Tibial nerve (tissue), 4 donors: ENCODE data around the gene SLC4A11. TPM values are rescaled to one million over a fixed set of nuclear protein-coding genes. Genes with fewer than 3 reads are reported as not detected.

Experiments used
- DNase-seq, 2 donors: peaks; one replicate each; pipeline ENCODE4 v3.0.0-alpha.2; 2019; ENCODE audit warnings: low spot score in 2 of 2
- H3K27ac ChIP-seq, 4 donors: fragments of 200-600 bp; sonication (generic) in 3 of 4; one replicate each; pipeline ENCODE4 v1.5.1; 2017 to 2019; ENCODE audit warnings: mild to moderate bottlenecking in 1 of 4
- H3K27me3 ChIP-seq, 2 donors: fragments of 200-600 bp; sonication (generic) in 1 of 2; one replicate each; pipeline versions ENCODE4 v1.5.1 to v1.6.0; 2017 to 2019
- H3K36me3 ChIP-seq, 3 donors: fragments of 200-600 bp; sonication (generic); one replicate each; pipeline ENCODE4 v1.5.1; 2018 to 2019
- H3K4me1 ChIP-seq, 4 donors: fragments of 200-600 bp; sonication (generic) in 3 of 4; one replicate each; pipeline ENCODE4 v1.5.1; 2017 to 2019
- H3K4me3 ChIP-seq, 4 donors: fragments of 200-600 bp; sonication (generic) in 3 of 4; one replicate each; pipeline ENCODE4 v1.5.1; 2017 to 2019; ENCODE audit warnings: mild to moderate bottlenecking in 1 of 4, moderate library complexity in 1 of 4
- H3K9me3 ChIP-seq, 4 donors: fragments of 200-600 bp; sonication (generic) in 3 of 4; one replicate each; pipeline ENCODE4 v1.5.1; 2017 to 2019
- EP300 ChIP-seq, 2 donors: sonication (generic); formaldehyde crosslinking; IDR thresholded peaks; one replicate each; pipeline ENCODE4 v1.6.1; 2017; ENCODE audit warnings: antibody characterized with exemption in 2 of 2, mild to moderate bottlenecking in 1 of 2
- POLR2A ChIP-seq, 2 donors: fragments of 450-650 bp; IDR thresholded peaks; one replicate each; pipeline ENCODE4 v1.6.1; 2017; ENCODE audit warnings: antibody characterized with exemption in 2 of 2, mild to moderate bottlenecking in 2 of 2, moderate library complexity in 2 of 2
- WGBS, 2 donors: methylation state at CpG; one replicate each; pipeline ENCODE4 v1.1.5; 2018; 5-methylcytosine and 5-hydroxymethylcytosine counted together
- total RNA-seq, 4 donors: library from RNA; depleted of rRNA; stranded (reverse); fragments of >200 nt; gene quantifications; one replicate each; pipeline ENCODE4 v1.1.0, GENCODE V29; 2016
- TF ChIP-seq, protein P1 (sequence below), 5 experiments: fragments of 200-600 bp in 3 of 5; fragments of 450-650 bp in 2 of 5; sonication (generic) in 3 of 5; IDR thresholded peaks; one replicate each; pipeline ENCODE4 v1.5.1; 2016 to 2019; ENCODE audit warnings: antibody characterized with exemption in 5 of 5, mild to moderate bottlenecking in 3 of 5, moderate library complexity in 2 of 5

Gene SLC4A11
- total RNA-seq, 4 donors from 2014 or later, result 0.21 to 0.78 TPM; not detected in 2

DNA sequence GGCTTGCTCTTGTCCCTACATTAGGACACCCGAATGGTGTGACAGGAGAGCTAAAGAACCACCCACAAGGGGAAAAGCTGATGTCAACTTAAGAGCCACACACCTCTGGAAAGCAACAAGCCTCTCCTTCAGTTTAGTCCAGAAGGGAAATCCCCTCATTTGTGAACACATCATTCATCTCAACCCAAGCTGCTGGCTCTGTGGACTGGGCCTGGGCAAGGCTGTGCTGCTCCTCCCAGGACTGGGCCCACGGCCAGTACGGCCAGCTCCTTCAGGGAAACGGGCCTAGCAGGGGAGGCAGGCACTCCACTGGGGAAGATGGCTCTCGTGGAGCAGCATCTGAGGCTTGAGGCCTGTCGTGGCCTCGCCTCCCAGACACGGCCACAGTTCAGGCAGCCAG, 12.8 kb upstream of the SLC4A11 start:
- H3K36me3 ChIP-seq, result peaks cover 4 to 73% (median 11%) of the 10 kb centered on the region in 3 donors
- H3K9me3 ChIP-seq, result no peaks in the 10 kb centered on the region
- H3K27ac ChIP-seq, result no peak overlapping the region
- TF ChIP-seq EP300 (IDR thresholded peaks at IDR 0.05) (no peak), POLR2A (IDR thresholded peaks at IDR 0.05) (no peak)
- TF ChIP-seq, protein P1, sequence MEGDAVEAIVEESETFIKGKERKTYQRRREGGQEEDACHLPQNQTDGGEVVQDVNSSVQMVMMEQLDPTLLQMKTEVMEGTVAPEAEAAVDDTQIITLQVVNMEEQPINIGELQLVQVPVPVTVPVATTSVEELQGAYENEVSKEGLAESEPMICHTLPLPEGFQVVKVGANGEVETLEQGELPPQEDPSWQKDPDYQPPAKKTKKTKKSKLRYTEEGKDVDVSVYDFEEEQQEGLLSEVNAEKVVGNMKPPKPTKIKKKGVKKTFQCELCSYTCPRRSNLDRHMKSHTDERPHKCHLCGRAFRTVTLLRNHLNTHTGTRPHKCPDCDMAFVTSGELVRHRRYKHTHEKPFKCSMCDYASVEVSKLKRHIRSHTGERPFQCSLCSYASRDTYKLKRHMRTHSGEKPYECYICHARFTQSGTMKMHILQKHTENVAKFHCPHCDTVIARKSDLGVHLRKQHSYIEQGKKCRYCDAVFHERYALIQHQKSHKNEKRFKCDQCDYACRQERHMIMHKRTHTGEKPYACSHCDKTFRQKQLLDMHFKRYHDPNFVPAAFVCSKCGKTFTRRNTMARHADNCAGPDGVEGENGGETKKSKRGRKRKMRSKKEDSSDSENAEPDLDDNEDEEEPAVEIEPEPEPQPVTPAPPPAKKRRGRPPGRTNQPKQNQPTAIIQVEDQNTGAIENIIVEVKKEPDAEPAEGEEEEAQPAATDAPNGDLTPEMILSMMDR (IDR thresholded peaks at IDR 0.05), result no peak
- peaks cover 0 to 15% (median 7%) of the 10 kb centered on the region in 4 donors for H3K4me1 ChIP-seq
- DNase-seq, result no peak
- peaks cover 0 to 8% of the 10 kb centered on the region in 2 donors for H3K27me3 ChIP-seq
- WGBS, 2 donors, result 50 to 79% methylated on average over 1 to 5 of the region's 8 CpGs
- no peak overlapping the region for H3K4me3 ChIP-seq

GRCh38 chr20:3250091-3250504, 11.1 kb upstream of the SLC4A11 start:
- Histone ChIP-seq H3K36me3 (peaks cover 0 to 56% (median 9%) of the 10 kb centered on the region in 3 donors), H3K27me3 (peaks cover 0 to 8% of the 10 kb centered on the region in 2 donors), H3K4me3 (no peak overlapping the region), H3K9me3 (no peaks in the 10 kb centered on the region), H3K4me1 (peaks cover 0 to 15% (median 7%) of the 10 kb centered on the region in 4 donors), H3K27ac (no peak overlapping the region)
- WGBS, 2 donors, result 53 to 62% methylated on average over 10 of the region's 10 CpGs
- no peak for DNase-seq
- no peak for TF ChIP-seq POLR2A (IDR thresholded peaks at IDR 0.05)
- TF ChIP-seq EP300 (IDR thresholded peaks at IDR 0.05), result no peak
- TF ChIP-seq, protein P1 (IDR thresholded peaks at IDR 0.05), result no peak

GRCh38 chr20:3248993-3249347, 10.0 kb upstream of the SLC4A11 start:
- no peak overlapping the region for H3K27ac ChIP-seq

GRCh38 chr20:3248167-3248992, 9.4 kb upstream of the SLC4A11 start:
- DNase-seq, result no peak
- Histone ChIP-seq H3K36me3 (peaks cover 0 to 39% (median 0%) of the 10 kb centered on the region in 3 donors), H3K9me3 (no peaks in the 10 kb centered on the region), H3K27me3 (peaks cover 0 to 8% of the 10 kb centered on the region in 2 donors), H3K27ac (no peak overlapping the region), H3K4me1 (peaks cover 0 to 15% (median 7%) of the 10 kb centered on the region in 4 donors), H3K4me3 (peak overlapping the region in 2 of 4 donors; percentile 5 to 12)
- 12 to 13% methylated on average over 37 to 53 of the region's 53 CpGs for WGBS, 2 donors
- TF ChIP-seq, protein P1 (IDR thresholded peaks at IDR 0.05), result no peak
- no peak for TF ChIP-seq POLR2A (IDR thresholded peaks at IDR 0.05)
- no peak for TF ChIP-seq EP300 (IDR thresholded peaks at IDR 0.05)

More at GRCh38 chr20:3248993-3249347, 10.0 kb upstream of the SLC4A11 start:
- TF ChIP-seq, protein P1 (IDR thresholded peaks at IDR 0.05), result no peak
- no peak for TF ChIP-seq POLR2A (IDR thresholded peaks at IDR 0.05)
- no peak for TF ChIP-seq EP300 (IDR thresholded peaks at IDR 0.05)
- Histone ChIP-seq H3K9me3 (no peaks in the 10 kb centered on the region), H3K4me3 (peak overlapping the region in 1 of 4 donors; percentile 12), H3K36me3 (peaks cover 0 to 45% (median 0%) of the 10 kb centered on the region in 3 donors), H3K4me1 (peaks cover 0 to 15% (median 7%) of the 10 kb centered on the region in 4 donors), H3K27me3 (peaks cover 0 to 8% of the 10 kb centered on the region in 2 donors)
- 24 to 29% methylated on average over 17 to 18 of the region's 18 CpGs for WGBS, 2 donors
- no peak for DNase-seq

DNA sequence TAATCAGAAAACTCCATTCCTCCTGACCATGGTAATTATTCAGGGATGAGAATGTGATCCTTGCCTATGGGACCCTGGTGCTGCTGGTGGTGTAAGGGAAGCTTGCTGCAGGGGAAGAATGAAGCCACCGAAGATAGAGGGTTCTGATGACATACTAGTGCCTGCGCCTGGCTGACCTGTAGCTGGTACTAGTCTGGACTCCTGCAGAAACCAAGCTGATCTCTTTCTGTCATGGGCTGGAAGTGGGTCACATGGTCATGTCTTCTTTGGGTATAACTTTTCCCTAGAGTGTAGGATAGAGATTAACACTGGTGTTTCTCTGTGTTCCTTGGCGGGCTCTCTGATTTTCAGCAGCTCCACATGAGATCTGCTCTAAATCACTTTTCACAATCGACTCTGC, 8.6 kb upstream of the SLC4A11 start:
- Histone ChIP-seq H3K4me1 (peaks cover 0 to 15% (median 7%) of the 10 kb centered on the region in 4 donors), H3K4me3 (no peak overlapping the region), H3K36me3 (peaks cover 0 to 32% (median 0%) of the 10 kb centered on the region in 3 donors), H3K9me3 (no peaks in the 10 kb centered on the region), H3K27ac (no peak overlapping the region), H3K27me3 (peaks cover 0 to 8% of the 10 kb centered on the region in 2 donors)
- no peak for TF ChIP-seq POLR2A (IDR thresholded peaks at IDR 0.05)
- TF ChIP-seq, protein P1 (IDR thresholded peaks at IDR 0.05), result no peak
- WGBS, 2 donors, result 58 to 60% methylated on average over 4 of the region's 4 CpGs
- no peak for DNase-seq
